Tibial nerve (tissue), 4 donors: Measurements from ENCODE around the gene PRM1. TPM values are rescaled to one million over a fixed set of nuclear protein-coding genes. Genes with fewer than 3 reads are reported as not detected.

Experiments
- DNase-seq, 2 donors: peaks; one replicate each; pipeline ENCODE4 v3.0.0-alpha.2; 2019; ENCODE audit warnings: low spot score in 2 of 2
- H3K27ac ChIP-seq, 4 donors: fragments of 200-600 bp; sonication (generic) in 3 of 4; one replicate each; pipeline ENCODE4 v1.5.1; 2017 to 2019; ENCODE audit warnings: mild to moderate bottlenecking in 1 of 4
- H3K27me3 ChIP-seq, 2 donors: fragments of 200-600 bp; sonication (generic) in 1 of 2; one replicate each; pipeline versions ENCODE4 v1.5.1 to v1.6.0; 2017 to 2019
- H3K36me3 ChIP-seq, 3 donors: fragments of 200-600 bp; sonication (generic); one replicate each; pipeline ENCODE4 v1.5.1; 2018 to 2019
- H3K4me1 ChIP-seq, 4 donors: fragments of 200-600 bp; sonication (generic) in 3 of 4; one replicate each; pipeline ENCODE4 v1.5.1; 2017 to 2019
- H3K4me3 ChIP-seq, 4 donors: fragments of 200-600 bp; sonication (generic) in 3 of 4; one replicate each; pipeline ENCODE4 v1.5.1; 2017 to 2019; ENCODE audit warnings: mild to moderate bottlenecking in 1 of 4, moderate library complexity in 1 of 4
- H3K9me3 ChIP-seq, 4 donors: fragments of 200-600 bp; sonication (generic) in 3 of 4; one replicate each; pipeline ENCODE4 v1.5.1; 2017 to 2019
- CTCF ChIP-seq, 5 experiments: fragments of 200-600 bp in 3 of 5; fragments of 450-650 bp in 2 of 5; sonication (generic) in 3 of 5; IDR thresholded peaks; one replicate each; pipeline ENCODE4 v1.5.1; 2016 to 2019; ENCODE audit warnings: antibody characterized with exemption in 5 of 5, mild to moderate bottlenecking in 3 of 5, moderate library complexity in 2 of 5
- EP300 ChIP-seq, 2 donors: sonication (generic); formaldehyde crosslinking; IDR thresholded peaks; one replicate each; pipeline ENCODE4 v1.6.1; 2017; ENCODE audit warnings: antibody characterized with exemption in 2 of 2, mild to moderate bottlenecking in 1 of 2
- POLR2A ChIP-seq, 2 donors: fragments of 450-650 bp; IDR thresholded peaks; one replicate each; pipeline ENCODE4 v1.6.1; 2017; ENCODE audit warnings: antibody characterized with exemption in 2 of 2, mild to moderate bottlenecking in 2 of 2, moderate library complexity in 2 of 2
- WGBS, 2 donors: methylation state at CpG; one replicate each; pipeline ENCODE4 v1.1.5; 2018; 5-methylcytosine and 5-hydroxymethylcytosine counted together
- total RNA-seq, 4 donors: library from RNA; depleted of rRNA; stranded (reverse); fragments of >200 nt; gene quantifications; one replicate each; pipeline ENCODE4 v1.1.0, GENCODE V29; 2016

Gene PRM1
- total RNA-seq, 4 donors from 2014 or later: not detected

DNA sequence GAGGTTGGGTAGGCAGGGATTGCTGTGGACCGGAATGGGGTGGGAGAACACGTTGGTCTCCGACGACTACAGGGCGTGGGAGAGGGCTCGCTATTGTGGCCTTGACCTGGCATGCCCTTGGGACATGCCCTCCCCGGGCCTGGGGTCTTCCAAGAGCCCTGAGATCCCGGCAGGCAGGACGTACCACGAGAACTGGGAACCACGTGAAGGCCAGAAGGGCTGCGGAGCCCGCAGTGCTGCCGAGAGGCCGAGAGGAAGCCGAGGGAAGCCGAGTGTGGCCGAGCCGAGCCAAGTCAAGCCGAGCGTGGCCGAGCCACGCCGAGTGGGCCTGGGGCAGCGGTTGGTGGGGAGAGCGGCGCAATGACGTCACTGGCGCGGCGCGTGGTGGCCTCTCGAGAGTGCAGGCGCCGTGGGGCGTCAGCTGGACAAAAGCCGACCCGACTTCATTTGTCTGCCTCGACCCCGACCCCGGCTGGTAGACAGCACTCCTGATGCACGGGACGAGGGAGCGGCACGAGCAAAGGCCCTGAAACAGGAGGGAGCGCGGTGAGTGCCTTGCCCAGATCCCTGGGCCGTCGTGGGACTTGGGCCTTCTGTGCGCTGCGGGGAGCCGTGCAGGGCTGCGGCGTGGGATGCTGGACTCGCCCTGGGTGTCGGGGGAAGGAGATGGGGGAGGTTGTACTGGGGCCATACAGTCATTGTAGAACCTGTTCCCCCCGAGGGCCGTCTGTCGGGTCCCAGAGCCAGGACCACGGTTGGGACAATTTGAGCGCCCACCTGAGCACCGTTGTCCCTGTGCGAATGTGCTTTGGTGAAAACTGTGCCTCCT is 31.7 kb downstream of the PRM1 start:
- Histone ChIP-seq H3K36me3 (no peaks in the 10 kb centered on the region), H3K4me3 (no peak overlapping the region), H3K4me1 (peaks cover 0 to 13% (median under 1%) of the 10 kb centered on the region in 4 donors), H3K27ac (no peak overlapping the region), H3K27me3 (no peaks in the 10 kb centered on the region), H3K9me3 (peaks cover 0 to 6% (median 0%) of the 10 kb centered on the region in 4 donors)
- DNase-seq: no peak
- TF ChIP-seq CTCF (IDR thresholded peaks at IDR 0.05) (no peak), EP300 (IDR thresholded peaks at IDR 0.05) (no peak), POLR2A (IDR thresholded peaks at IDR 0.05) (no peak)
- WGBS, 2 donors: 88 to 90% methylated on average over 58 to 63 of the region's 63 CpGs

- H3K27ac ChIP-seq: no peak overlapping the region
- WGBS, 2 donors: 89 to 95% methylated on average over 8 of the region's 8 CpGs
- no peak for DNase-seq
These were observed 33.0 kb downstream of the PRM1 start for GRCh38 chr16:11248133-11248532.

DNA sequence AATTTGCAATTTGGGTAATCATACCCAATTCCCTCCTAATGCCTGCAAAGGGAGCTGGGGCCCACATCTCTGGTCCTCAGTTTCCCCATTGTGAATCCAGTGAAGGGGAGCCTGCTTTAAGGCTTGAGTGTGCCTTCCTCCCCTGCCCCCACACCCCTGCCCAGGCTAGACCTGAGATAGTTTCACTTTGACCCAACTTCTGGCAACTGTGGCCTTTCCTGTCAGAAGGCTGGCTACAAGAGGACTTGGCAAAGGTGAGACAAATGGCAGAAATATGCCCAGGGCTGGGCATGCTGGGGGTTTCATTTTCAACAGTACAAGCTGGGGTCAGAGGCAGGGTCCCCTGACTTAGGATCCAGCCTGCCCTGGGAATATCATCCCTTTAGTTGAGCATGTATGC is 35.1 kb downstream of the PRM1 start:
- no peaks in the 10 kb centered on the region for H3K4me1 ChIP-seq
- no peaks in the 10 kb centered on the region for H3K27me3 ChIP-seq
- no peak overlapping the region for H3K4me3 ChIP-seq
- no peak for DNase-seq
- no peak overlapping the region for H3K27ac ChIP-seq
- no peak for TF ChIP-seq EP300 (IDR thresholded peaks at IDR 0.05)
- no peak for TF ChIP-seq CTCF (IDR thresholded peaks at IDR 0.05)
- no peak for TF ChIP-seq POLR2A (IDR thresholded peaks at IDR 0.05)
- no peaks in the 10 kb centered on the region for H3K36me3 ChIP-seq
- H3K9me3 ChIP-seq: peaks cover 0 to 6% (median 0%) of the 10 kb centered on the region in 4 donors

More at GRCh38 chr16:11248133-11248532, 33.0 kb downstream of the PRM1 start:
- Histone ChIP-seq H3K9me3 (peaks cover 0 to 6% (median 0%) of the 10 kb centered on the region in 4 donors), H3K36me3 (no peaks in the 10 kb centered on the region), H3K4me3 (no peak overlapping the region), H3K4me1 (peaks cover 0 to 2% (median 0%) of the 10 kb centered on the region in 4 donors), H3K27me3 (no peaks in the 10 kb centered on the region)
- TF ChIP-seq CTCF (IDR thresholded peaks at IDR 0.05) (no peak), EP300 (IDR thresholded peaks at IDR 0.05) (no peak), POLR2A (IDR thresholded peaks at IDR 0.05) (no peak)

DNA sequence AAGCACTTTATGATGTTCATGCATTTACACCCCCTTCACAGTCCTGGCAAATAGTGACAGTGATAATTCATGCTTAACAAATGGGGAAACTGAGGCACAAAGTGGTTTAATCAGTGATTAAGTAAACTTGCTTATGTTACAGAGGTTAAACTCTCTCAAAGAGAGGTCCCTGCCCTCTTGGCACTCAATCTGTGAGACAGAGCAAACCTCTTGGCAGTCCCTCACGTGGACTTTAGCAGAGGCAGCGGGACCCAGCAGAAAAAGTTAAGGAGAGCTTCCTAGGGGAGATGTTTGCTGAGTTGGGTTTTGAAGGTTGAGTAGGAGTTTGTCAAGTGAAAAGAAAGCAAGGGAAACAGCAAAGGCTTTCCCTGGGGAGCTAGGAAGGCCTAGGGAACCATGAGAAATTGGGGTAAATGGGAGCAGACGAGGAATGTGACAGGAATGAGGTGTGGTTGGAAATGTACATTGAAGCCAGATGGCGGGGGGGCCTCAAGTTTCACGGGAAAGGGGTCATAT is 35.9 kb downstream of the PRM1 start:
- TF ChIP-seq EP300 (IDR thresholded peaks at IDR 0.05) (no peak), POLR2A (IDR thresholded peaks at IDR 0.05) (no peak), CTCF (IDR thresholded peaks at IDR 0.05) (no peak)
- WGBS, 2 donors: 77 to 86% methylated on average over 5 of the region's 5 CpGs
- DNase-seq: no peak
- H3K27me3 ChIP-seq: no peaks in the 10 kb centered on the region
- no peaks in the 10 kb centered on the region for H3K36me3 ChIP-seq
- H3K4me1 ChIP-seq: no peaks in the 10 kb centered on the region
- H3K4me3 ChIP-seq: no peak overlapping the region
- H3K27ac ChIP-seq: no peak overlapping the region
- H3K9me3 ChIP-seq: peaks cover 0 to 6% (median 0%) of the 10 kb centered on the region in 4 donors

GRCh38 chr16:11242658-11243057 is 38.5 kb downstream of the PRM1 start:
- no peak overlapping the region for H3K4me3 ChIP-seq
- H3K9me3 ChIP-seq: peaks cover 0 to 6% (median 0%) of the 10 kb centered on the region in 4 donors
- 78 to 81% methylated on average over 12 of the region's 12 CpGs for WGBS, 2 donors
- H3K27me3 ChIP-seq: no peaks in the 10 kb centered on the region
- no peak overlapping the region for H3K27ac ChIP-seq
- TF ChIP-seq CTCF (IDR thresholded peaks at IDR 0.05) (no peak), EP300 (IDR thresholded peaks at IDR 0.05) (no peak), POLR2A (IDR thresholded peaks at IDR 0.05) (no peak)
- no peaks in the 10 kb centered on the region for H3K36me3 ChIP-seq
- no peaks in the 10 kb centered on the region for H3K4me1 ChIP-seq
- DNase-seq: no peak
